Chondrocyte (in vitro differentiated cells): Measurements from ENCODE around the gene KRT72. TPM values are rescaled to one million over a fixed set of nuclear protein-coding genes. Genes with fewer than 3 reads are reported as not detected.

ENCODE experiments used
- DNase-seq: peaks from one replicate; pipeline ENCODE4 v3.0.0; 2021; ENCODE audit warnings: mixed read lengths, low spot score
- H3K27ac Mint-ChIP-seq: one replicate; pipeline ENCODE4 v1.8.0; 2021; ENCODE audit warnings: mild to moderate bottlenecking, moderate library complexity, mixed read lengths; ENCODE audit not compliant: unreplicated experiment
- H3K27me3 Mint-ChIP-seq: 2 replicates; pipeline ENCODE4 v1.8.0; 2021; ENCODE audit warnings: low read depth, mixed read lengths
- H3K36me3 Mint-ChIP-seq: 2 replicates; pipeline ENCODE4 v1.8.0; 2021; ENCODE audit warnings: low read depth, mixed read lengths
- H3K4me1 Mint-ChIP-seq: 2 replicates; pipeline ENCODE4 v1.8.0; 2021; ENCODE audit warnings: low read depth, mild to moderate bottlenecking, mixed read lengths
- H3K4me3 Mint-ChIP-seq: one replicate; pipeline ENCODE4 v1.8.0; 2021; ENCODE audit warnings: mild to moderate bottlenecking, moderate library complexity, mixed read lengths; ENCODE audit not compliant: unreplicated experiment
- H3K9me3 Mint-ChIP-seq: 2 replicates; pipeline ENCODE4 v1.8.0; 2021; ENCODE audit warnings: low read depth, mixed read lengths
- total RNA-seq: library from RNA; stranded (reverse); gene quantifications from 3 replicates; pipeline ENCODE4 v1.2.1, GENCODE V29; 2021
- TF ChIP-seq, protein P1 (sequence below): fragments of 200-600 bp; sonication (generic); IDR thresholded peaks from 2 replicates; pipeline ENCODE4 v1.5.0; 2021; ENCODE audit warnings: antibody characterized with exemption, mild to moderate bottlenecking, moderate library complexity

KRT72 gene
- total RNA-seq, 1 donor from 2014 or later: not detected

DNA sequence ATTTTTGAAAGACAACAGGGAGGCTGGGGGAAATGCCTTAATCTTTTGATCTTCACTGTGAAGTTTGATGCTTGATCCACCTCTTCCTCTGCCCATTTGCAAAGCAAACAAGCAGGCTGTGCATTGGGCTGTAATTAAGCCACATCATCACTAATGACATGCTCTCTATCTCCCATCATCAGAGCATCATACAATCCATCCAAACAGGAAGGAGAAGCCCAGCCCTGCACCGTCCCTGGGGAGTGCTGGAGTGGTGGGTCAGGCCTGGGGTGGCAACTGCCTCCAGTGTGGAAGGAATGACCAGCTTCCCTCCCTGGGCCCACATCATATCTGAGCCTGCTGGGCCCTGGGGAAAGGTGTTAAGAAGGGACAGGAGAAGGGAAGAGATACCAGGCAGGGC lies 20.8 kb downstream of the KRT72 start:
- TF ChIP-seq, protein P1, sequence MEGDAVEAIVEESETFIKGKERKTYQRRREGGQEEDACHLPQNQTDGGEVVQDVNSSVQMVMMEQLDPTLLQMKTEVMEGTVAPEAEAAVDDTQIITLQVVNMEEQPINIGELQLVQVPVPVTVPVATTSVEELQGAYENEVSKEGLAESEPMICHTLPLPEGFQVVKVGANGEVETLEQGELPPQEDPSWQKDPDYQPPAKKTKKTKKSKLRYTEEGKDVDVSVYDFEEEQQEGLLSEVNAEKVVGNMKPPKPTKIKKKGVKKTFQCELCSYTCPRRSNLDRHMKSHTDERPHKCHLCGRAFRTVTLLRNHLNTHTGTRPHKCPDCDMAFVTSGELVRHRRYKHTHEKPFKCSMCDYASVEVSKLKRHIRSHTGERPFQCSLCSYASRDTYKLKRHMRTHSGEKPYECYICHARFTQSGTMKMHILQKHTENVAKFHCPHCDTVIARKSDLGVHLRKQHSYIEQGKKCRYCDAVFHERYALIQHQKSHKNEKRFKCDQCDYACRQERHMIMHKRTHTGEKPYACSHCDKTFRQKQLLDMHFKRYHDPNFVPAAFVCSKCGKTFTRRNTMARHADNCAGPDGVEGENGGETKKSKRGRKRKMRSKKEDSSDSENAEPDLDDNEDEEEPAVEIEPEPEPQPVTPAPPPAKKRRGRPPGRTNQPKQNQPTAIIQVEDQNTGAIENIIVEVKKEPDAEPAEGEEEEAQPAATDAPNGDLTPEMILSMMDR: no peak
- Mint-ChIP-seq H3K9me3 (no peaks in the 10 kb centered on the region), H3K36me3 (no peaks in the 10 kb centered on the region), H3K4me1 (no peaks in the 10 kb centered on the region), H3K4me3 (no peak overlapping the region), H3K27me3 (peaks cover 41% of the 10 kb centered on the region), H3K27ac (no peak overlapping the region)
- peak; percentile 57 for DNase-seq

GRCh38 chr12:52579468-52580465 lies 21.5 kb downstream of the KRT72 start:
- Mint-ChIP-seq H3K27ac (no peak overlapping the region), H3K27me3 (peaks cover 42% of the 10 kb centered on the region), H3K9me3 (no peaks in the 10 kb centered on the region), H3K36me3 (no peaks in the 10 kb centered on the region), H3K4me3 (no peak overlapping the region), H3K4me1 (no peaks in the 10 kb centered on the region)
- TF ChIP-seq, protein P1: no peak
- no peak for DNase-seq

DNA sequence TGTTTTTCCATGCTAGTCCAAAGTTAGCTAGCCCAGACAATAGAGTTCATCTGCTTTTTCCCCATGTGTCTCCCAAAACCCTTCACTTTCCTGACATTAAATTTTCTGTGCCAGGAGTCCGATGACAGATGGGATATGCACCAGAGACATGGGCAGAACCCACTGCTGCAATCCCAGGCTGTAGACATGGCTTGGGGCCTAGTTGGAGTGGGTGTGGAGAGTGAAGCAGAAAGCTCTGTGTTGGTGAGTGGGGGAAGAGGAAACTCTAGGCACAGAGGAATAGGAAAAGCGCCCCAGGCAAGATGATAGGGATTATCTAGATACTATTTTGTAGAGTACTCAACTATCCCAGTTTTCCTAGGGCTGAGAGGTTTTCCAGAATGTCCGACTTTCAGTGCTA lies 22.8 kb downstream of the KRT72 start:
- TF ChIP-seq, protein P1: no peak
- no peaks in the 10 kb centered on the region for H3K9me3 Mint-ChIP-seq
- H3K4me1 Mint-ChIP-seq: no peaks in the 10 kb centered on the region
- no peak overlapping the region for H3K4me3 Mint-ChIP-seq
- no peak overlapping the region for H3K27ac Mint-ChIP-seq
- no peaks in the 10 kb centered on the region for H3K36me3 Mint-ChIP-seq
- H3K27me3 Mint-ChIP-seq: peaks cover 50% of the 10 kb centered on the region
- DNase-seq: no peak

DNA sequence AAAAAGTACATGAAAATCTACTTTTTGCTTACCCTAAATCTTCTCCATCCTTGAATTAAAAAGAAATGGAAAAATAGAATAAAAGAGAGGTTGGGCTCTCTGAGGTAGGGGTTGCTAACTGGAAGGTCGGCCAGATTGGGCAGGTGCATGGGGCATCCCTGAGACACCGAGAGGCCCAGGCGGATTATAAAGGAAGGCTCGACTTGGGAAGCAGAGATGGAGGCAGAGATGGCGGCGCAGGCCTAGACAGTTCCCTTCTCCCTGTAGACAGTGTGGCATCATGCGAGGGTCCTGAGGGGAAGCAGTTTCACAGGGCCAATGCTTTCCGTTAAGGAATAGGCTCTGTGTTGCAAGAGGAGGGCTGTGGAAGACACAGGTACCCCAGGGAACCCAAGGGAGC lies 23.9 kb downstream of the KRT72 start:
- no peak overlapping the region for H3K4me3 Mint-ChIP-seq

GRCh38 chr12:52575948-52576347 lies 25.3 kb downstream of the KRT72 start:
- Mint-ChIP-seq H3K27ac (no peak overlapping the region), H3K36me3 (no peaks in the 10 kb centered on the region), H3K9me3 (no peaks in the 10 kb centered on the region), H3K4me3 (no peak overlapping the region), H3K27me3 (peaks cover 67% of the 10 kb centered on the region), H3K4me1 (no peaks in the 10 kb centered on the region)
- TF ChIP-seq, protein P1: no peak
- DNase-seq: no peak

More for the DNA sequence above, 23.9 kb downstream of the KRT72 start:
- Mint-ChIP-seq H3K36me3 (no peaks in the 10 kb centered on the region), H3K27me3 (peaks cover 61% of the 10 kb centered on the region), H3K27ac (no peak overlapping the region), H3K4me1 (no peaks in the 10 kb centered on the region), H3K9me3 (no peaks in the 10 kb centered on the region)
- TF ChIP-seq, protein P1: no peak
- peak; percentile 59 for DNase-seq
